Activated CD4-positive, alpha-beta T cell treated with anti-CD3 and anti-CD28 coated beads, Interleukin-2, amount 50 U/mL, for 1 hour (primary cell): ENCODE data around the gene SEMA4D.

Source experiments
- DNase-seq: peaks from one replicate; pipeline ENCODE4 v3.0.0-alpha.2; 2020

Gene SEMA4D

GRCh38 chr9:89364666-89365531 lies 133.0 kb downstream of the SEMA4D start:
- DNase-seq, result no peak

- DNase-seq, result no peak
Measured at GRCh38 chr9:89363921-89364665, 133.8 kb downstream of the SEMA4D start.

- no peak for DNase-seq
Measured at GRCh38 chr9:89363311-89363670, 134.6 kb downstream of the SEMA4D start.

- no peak for DNase-seq
Measured at GRCh38 chr9:89362647-89363310, 135.1 kb downstream of the SEMA4D start.

GRCh38 chr9:89361816-89362646 lies 135.9 kb downstream of the SEMA4D start:
- no peak for DNase-seq

- no peak for DNase-seq
Measured at GRCh38 chr9:89361031-89361430, 136.9 kb downstream of the SEMA4D start.

- no peak for DNase-seq
Measured at GRCh38 chr9:89360465-89360864, 137.4 kb downstream of the SEMA4D start.

GRCh38 chr9:89359751-89360261 lies 138.1 kb downstream of the SEMA4D start:
- DNase-seq, result no peak

- DNase-seq, result no peak
Measured at GRCh38 chr9:89358985-89359384, 138.9 kb downstream of the SEMA4D start.

GRCh38 chr9:89358376-89358916 lies 139.5 kb downstream of the SEMA4D start:
- DNase-seq, result no peak

GRCh38 chr9:89357331-89358197 lies 140.3 kb downstream of the SEMA4D start:
- DNase-seq, result no peak

- DNase-seq, result no peak
Measured at GRCh38 chr9:89356782-89357181, 141.1 kb downstream of the SEMA4D start.

- no peak for DNase-seq
Measured at GRCh38 chr9:89354471-89354870, 143.4 kb downstream of the SEMA4D start.

GRCh38 chr9:89353989-89354388 lies 143.9 kb downstream of the SEMA4D start:
- DNase-seq, result no peak

GRCh38 chr9:89352874-89353649 lies 144.9 kb downstream of the SEMA4D start:
- no peak for DNase-seq

- no peak for DNase-seq
Measured at GRCh38 chr9:89352451-89352850, 145.5 kb downstream of the SEMA4D start.

- DNase-seq, result no peak
Measured at GRCh38 chr9:89351584-89352300, 146.2 kb downstream of the SEMA4D start.

- no peak for DNase-seq
Measured at GRCh38 chr9:89350988-89351557, 146.8 kb downstream of the SEMA4D start.

GRCh38 chr9:89349607-89350006 lies 148.3 kb downstream of the SEMA4D start:
- DNase-seq, result no peak
